Smooth muscle cell (in vitro differentiated cells): ENCODE data around the gene MCCD1. TPM values are rescaled to one million over a fixed set of nuclear protein-coding genes. Genes with fewer than 3 reads are reported as not detected.

Experiments
- DNase-seq: peaks from one replicate; lab custom pipeline; 2025; ENCODE audit not compliant: unreplicated experiment; lab: John Stamatoyannopoulos, UW
- H2AFZ ChIP-seq: fragments of 200-600 bp; sonication (generic); 2 replicates; pipeline ENCODE4 v1.6.0; 2016; ENCODE audit warnings: antibody characterized with exemption, low read depth, mild to moderate bottlenecking
- H3F3A ChIP-seq: fragments of 200-600 bp; sonication (generic); 2 replicates; pipeline ENCODE4 v1.6.0; 2017; ENCODE audit warnings: antibody characterized with exemption, low read depth
- H3K27ac ChIP-seq: fragments of 200-600 bp; sonication (generic); 2 replicates; pipeline ENCODE4 v1.5.1; 2016; ENCODE audit warnings: low read depth, mild to moderate bottlenecking
- H3K27me3 ChIP-seq: fragments of 200-600 bp; sonication (generic); 2 replicates; pipeline ENCODE4 v1.6.1; 2016; ENCODE audit warnings: low read depth, mild to moderate bottlenecking
- H3K36me3 ChIP-seq: fragments of 200-600 bp; sonication (generic); 2 replicates; pipeline ENCODE4 v1.5.1; 2016; ENCODE audit warnings: low read depth
- H3K4me1 ChIP-seq: fragments of 200-600 bp; sonication (generic); 2 replicates; pipeline ENCODE4 v1.5.1; 2016; ENCODE audit warnings: low read depth
- H3K4me2 ChIP-seq: fragments of 200-600 bp; sonication (generic); 2 replicates; pipeline ENCODE4 v1.6.0; 2016; ENCODE audit warnings: mild to moderate bottlenecking
- H3K4me3 ChIP-seq: fragments of 200-600 bp; sonication (generic); 2 replicates; pipeline ENCODE4 v1.5.1; 2016; ENCODE audit warnings: mild to moderate bottlenecking
- H3K79me2 ChIP-seq: fragments of 200-600 bp; sonication (generic); 2 replicates; pipeline ENCODE4 v1.6.0; 2016; ENCODE audit warnings: low read depth, mild to moderate bottlenecking
- H3K9ac ChIP-seq: fragments of 200-600 bp; sonication (generic); 2 replicates; pipeline ENCODE4 v1.6.0; 2016; ENCODE audit warnings: low read depth
- H3K9me3 ChIP-seq: fragments of 200-600 bp; sonication (generic); replicated peaks from 2 replicates; pipeline ENCODE4 v1.5.1; 2016; ENCODE audit warnings: low read depth
- H4K20me1 ChIP-seq: fragments of 200-600 bp; sonication (generic); 2 replicates; pipeline ENCODE4 v1.6.0; 2016; ENCODE audit warnings: low read depth
- WGBS: methylation state at CpG from one replicate; pipeline ENCODE4 v1.1.7; 2016; ENCODE audit warnings: low lambda C conversion rate; 5-methylcytosine and 5-hydroxymethylcytosine counted together
- polyA plus RNA-seq: library from polyadenylated mRNA; unstranded; fragments of >200 nt; fragmentation: Nextera tagmentation; extraction: Ambion mirVana; gene quantifications from 2 replicates; pipeline ENCODE4 v1.2.1, GENCODE V29; 2016
- total RNA-seq: library from RNA; depleted of rRNA; stranded (reverse); fragments of >200 nt; gene quantifications from 2 replicates; pipeline ENCODE4 v1.2.3, GENCODE V29; 2014
- TF ChIP-seq, protein P1 (sequence below): fragments of 200-600 bp; sonication (generic); IDR thresholded peaks from 2 replicates; pipeline ENCODE4 v1.5.1; 2017; ENCODE audit warnings: borderline replicate concordance, mild to moderate bottlenecking, antibody characterized with exemption; ENCODE audit not compliant: insufficient read depth, poor library complexity, severe bottlenecking

The MCCD1 gene
- total and polyA plus RNA-seq, 2 experiments from 2014 or later = not detected

GRCh38 chr6:31541658-31542521 is 13.1 kb downstream of the MCCD1 start, which contains the start of gene DDX39B:
DDX39B (minus strand) TSS chr6:31542003; CDS start chr6:31540532, 1,471 bp downstream.
- WGBS = under 1% methylated on average over 43 of the region's 43 CpGs
- H3K79me2 ChIP-seq = peaks cover 55% of the 10 kb centered on the region
- peaks cover 19% of the 10 kb centered on the region for H3F3A ChIP-seq

DNA sequence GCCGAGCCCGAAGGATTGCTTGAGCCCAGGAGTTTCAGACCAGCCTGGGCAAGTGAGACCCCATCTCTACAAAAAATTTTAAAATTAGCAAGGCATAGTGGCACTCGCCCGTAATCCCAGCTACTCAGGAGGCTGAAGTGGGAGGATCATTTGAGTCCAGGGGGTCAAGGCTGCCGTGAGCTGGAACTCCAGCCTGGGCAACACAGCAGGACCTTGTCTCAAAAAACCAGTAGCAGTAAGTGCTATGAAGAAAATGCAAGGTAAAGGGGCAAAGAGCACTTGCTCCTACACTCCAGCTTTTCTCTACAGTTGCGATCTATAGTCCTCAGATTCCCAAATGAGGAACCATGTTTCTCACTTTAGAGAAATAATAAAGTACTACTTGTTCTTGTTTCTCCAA is 14.9 kb downstream of the MCCD1 start:
- Histone ChIP-seq H3K79me2 (peaks cover 50% of the 10 kb centered on the region), H3K4me3 (no peak overlapping the region), H4K20me1 (peaks cover 28% of the 10 kb centered on the region), H2AFZ (no peak overlapping the region), H3K27me3 (no peaks in the 10 kb centered on the region), H3F3A (peaks cover 21% of the 10 kb centered on the region), H3K36me3 (no peaks in the 10 kb centered on the region), H3K4me1 (peaks cover 30% of the 10 kb centered on the region), H3K4me2 (no peak overlapping the region), H3K9me3 (no peaks in the 10 kb centered on the region), H3K9ac (no peak overlapping the region), H3K27ac (no peak overlapping the region)
- 93% methylated on average over 6 of the region's 6 CpGs for WGBS
- DNase-seq = no peak
- TF ChIP-seq, protein P1, sequence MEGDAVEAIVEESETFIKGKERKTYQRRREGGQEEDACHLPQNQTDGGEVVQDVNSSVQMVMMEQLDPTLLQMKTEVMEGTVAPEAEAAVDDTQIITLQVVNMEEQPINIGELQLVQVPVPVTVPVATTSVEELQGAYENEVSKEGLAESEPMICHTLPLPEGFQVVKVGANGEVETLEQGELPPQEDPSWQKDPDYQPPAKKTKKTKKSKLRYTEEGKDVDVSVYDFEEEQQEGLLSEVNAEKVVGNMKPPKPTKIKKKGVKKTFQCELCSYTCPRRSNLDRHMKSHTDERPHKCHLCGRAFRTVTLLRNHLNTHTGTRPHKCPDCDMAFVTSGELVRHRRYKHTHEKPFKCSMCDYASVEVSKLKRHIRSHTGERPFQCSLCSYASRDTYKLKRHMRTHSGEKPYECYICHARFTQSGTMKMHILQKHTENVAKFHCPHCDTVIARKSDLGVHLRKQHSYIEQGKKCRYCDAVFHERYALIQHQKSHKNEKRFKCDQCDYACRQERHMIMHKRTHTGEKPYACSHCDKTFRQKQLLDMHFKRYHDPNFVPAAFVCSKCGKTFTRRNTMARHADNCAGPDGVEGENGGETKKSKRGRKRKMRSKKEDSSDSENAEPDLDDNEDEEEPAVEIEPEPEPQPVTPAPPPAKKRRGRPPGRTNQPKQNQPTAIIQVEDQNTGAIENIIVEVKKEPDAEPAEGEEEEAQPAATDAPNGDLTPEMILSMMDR = no peak

More at GRCh38 chr6:31541658-31542521, 13.1 kb downstream of the MCCD1 start, which contains the start of gene DDX39B:
- H2AFZ ChIP-seq = peak within 1 kb of the TSS; percentile 86
- H3K9me3 ChIP-seq = no peaks in the 10 kb centered on the region
- TF ChIP-seq, protein P1 = no peak
- peak; percentile 67 for DNase-seq
- H3K9ac ChIP-seq = peak within 1 kb of the TSS; percentile 95
- no peaks in the 10 kb centered on the region for H3K27me3 ChIP-seq
- peak within 1 kb of the TSS; percentile 90 for H3K27ac ChIP-seq
- no peaks in the 10 kb centered on the region for H3K36me3 ChIP-seq
- peak within 1 kb of the TSS; percentile 93 for H3K4me3 ChIP-seq
- H4K20me1 ChIP-seq = peaks cover 46% of the 10 kb centered on the region
- peaks cover 20% of the 10 kb centered on the region for H3K4me1 ChIP-seq
- peak within 1 kb of the TSS; percentile 99 for H3K4me2 ChIP-seq

DNA sequence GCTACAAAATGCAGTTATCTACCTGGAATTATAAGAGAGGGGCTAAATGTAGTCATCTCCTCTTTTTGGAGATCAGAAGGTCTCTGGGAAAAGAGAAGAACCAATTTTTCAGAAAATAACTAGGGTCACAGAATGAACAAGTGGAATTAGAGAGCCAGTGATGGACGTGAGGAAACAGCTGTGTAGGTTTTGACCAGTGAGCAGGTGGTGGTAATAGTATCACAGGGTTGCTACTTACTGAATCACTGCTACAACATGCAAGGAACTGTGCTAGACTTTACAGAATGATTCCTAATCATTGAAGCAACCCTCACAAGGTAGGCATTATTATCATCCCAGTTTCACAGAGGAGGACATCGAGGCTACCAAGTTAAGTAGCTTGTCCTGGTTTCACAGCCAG is 15.9 kb downstream of the MCCD1 start:
- Histone ChIP-seq H3K36me3 (no peaks in the 10 kb centered on the region), H3K27me3 (no peaks in the 10 kb centered on the region), H3K4me3 (no peak overlapping the region), H3F3A (peaks cover 14% of the 10 kb centered on the region), H4K20me1 (peaks cover 18% of the 10 kb centered on the region), H3K4me1 (peaks cover 22% of the 10 kb centered on the region), H3K9me3 (no peaks in the 10 kb centered on the region), H2AFZ (no peak overlapping the region), H3K27ac (no peak overlapping the region), H3K4me2 (no peak overlapping the region), H3K9ac (no peak overlapping the region), H3K79me2 (peaks cover 44% of the 10 kb centered on the region)
- TF ChIP-seq, protein P1 = no peak
- no peak for DNase-seq
- whole genome bisulfite sequencing = 91% methylated on average over 2 of the region's 2 CpGs
